ENCODE results near the gene TBC1D22A.

DNA sequence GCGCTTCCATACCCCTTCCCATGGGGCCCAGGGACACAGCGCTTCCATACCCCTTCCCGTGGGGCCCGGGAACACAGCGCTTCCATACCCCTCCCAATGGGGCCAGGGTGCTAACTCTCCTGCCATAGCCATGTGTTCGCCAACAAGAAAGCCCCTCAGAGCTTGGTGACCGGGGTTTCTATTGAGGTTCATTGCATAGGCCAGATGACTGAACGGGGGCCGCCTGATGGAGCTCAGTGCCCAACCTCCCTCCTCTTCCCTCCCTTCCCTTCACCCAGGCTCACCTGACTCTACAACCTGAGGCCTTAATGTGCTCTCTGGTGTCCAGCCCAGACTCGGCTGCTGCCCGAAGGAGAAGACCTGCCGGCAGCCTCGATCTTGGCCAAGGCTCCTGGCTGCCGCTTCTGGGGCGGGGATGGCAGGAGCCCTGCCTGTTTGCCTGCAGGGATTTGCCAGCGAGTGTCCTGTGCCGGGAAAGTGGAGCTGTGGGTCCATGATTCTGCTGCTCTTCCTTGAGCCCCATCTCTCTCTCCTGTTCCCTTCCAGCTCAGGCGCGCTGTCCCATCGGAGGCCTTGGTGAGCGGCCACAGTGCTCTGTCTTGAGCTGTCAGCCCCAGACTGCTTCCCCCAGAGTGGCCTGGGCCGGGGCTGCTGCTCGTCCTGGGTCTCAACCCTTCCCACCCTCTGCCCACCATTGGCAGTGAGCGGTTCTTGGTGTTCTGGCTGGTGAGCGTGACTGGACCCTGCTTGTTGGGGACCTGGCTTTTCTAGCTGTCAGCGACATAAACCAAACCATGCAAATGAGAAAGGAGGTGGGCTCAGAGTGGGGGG, 267.0 kb downstream of the TBC1D22A start:
- TF ChIP-seq, protein P1, sequence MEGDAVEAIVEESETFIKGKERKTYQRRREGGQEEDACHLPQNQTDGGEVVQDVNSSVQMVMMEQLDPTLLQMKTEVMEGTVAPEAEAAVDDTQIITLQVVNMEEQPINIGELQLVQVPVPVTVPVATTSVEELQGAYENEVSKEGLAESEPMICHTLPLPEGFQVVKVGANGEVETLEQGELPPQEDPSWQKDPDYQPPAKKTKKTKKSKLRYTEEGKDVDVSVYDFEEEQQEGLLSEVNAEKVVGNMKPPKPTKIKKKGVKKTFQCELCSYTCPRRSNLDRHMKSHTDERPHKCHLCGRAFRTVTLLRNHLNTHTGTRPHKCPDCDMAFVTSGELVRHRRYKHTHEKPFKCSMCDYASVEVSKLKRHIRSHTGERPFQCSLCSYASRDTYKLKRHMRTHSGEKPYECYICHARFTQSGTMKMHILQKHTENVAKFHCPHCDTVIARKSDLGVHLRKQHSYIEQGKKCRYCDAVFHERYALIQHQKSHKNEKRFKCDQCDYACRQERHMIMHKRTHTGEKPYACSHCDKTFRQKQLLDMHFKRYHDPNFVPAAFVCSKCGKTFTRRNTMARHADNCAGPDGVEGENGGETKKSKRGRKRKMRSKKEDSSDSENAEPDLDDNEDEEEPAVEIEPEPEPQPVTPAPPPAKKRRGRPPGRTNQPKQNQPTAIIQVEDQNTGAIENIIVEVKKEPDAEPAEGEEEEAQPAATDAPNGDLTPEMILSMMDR (conservative IDR thresholded peaks at IDR 0.05; ENCODE audit: low read length), result no peak
- no peak for TF ChIP-seq EZH2phosphoT487 (IDR thresholded peaks at IDR 0.05; ENCODE audit: borderline replicate concordance, low read depth, low read length)

Data from OCI-LY7 (cell line).